HepG2 (cell line): ENCODE data around the gene NTSR2. TPM values are rescaled to one million over a fixed set of nuclear protein-coding genes. Genes with fewer than 3 reads are reported as not detected.

Source experiments
- AFF4 ChIP-seq: sonication (generic); formaldehyde crosslinking; IDR thresholded peaks from 2 replicates; pipeline ENCODE4 v1.4.0; 2020; ENCODE audit warnings: missing genetic modification reagents
- ARID5B ChIP-seq: IDR thresholded peaks from 2 replicates; pipeline ENCODE4 v1.4.0; 2020; ENCODE audit warnings: mild to moderate bottlenecking, missing genetic modification reagents
- FOXO4 ChIP-seq: sonication (generic); formaldehyde crosslinking; conservative IDR thresholded peaks from 2 replicates; pipeline ENCODE4 v1.8.1; 2023; ENCODE audit warnings: missing genetic modification reagents
- HBP1 ChIP-seq: IDR thresholded peaks from 2 replicates; pipeline ENCODE4 v1.6.1; 2016; ENCODE audit warnings: low read depth, control low read depth
- HHEX ChIP-seq: IDR thresholded peaks from 2 replicates; pipeline ENCODE4 v1.6.1; 2016; ENCODE audit warnings: control low read depth
- IRF2 ChIP-seq: IDR thresholded peaks from 2 replicates; pipeline ENCODE4 v1.6.1; 2018; ENCODE audit warnings: missing genetic modification reagents, missing compliant biosample characterization
- TCF7 ChIP-seq: sonication (generic); IDR thresholded peaks from 2 replicates; pipeline ENCODE4 v1.6.1; 2016; ENCODE audit warnings: antibody characterized with exemption, low read depth
- YY1 ChIP-seq: IDR thresholded peaks from 2 replicates; pipeline ENCODE4 v1.6.1; 2011; ENCODE audit warnings: low read length, low read depth, moderate library complexity, mild to moderate bottlenecking; ENCODE audit not compliant: insufficient read depth, insufficient replicate concordance
- ZBTB38 ChIP-seq: sonication (generic); formaldehyde crosslinking; IDR thresholded peaks from 2 replicates; pipeline ENCODE4 v1.5.1; 2020; ENCODE audit warnings: mild to moderate bottlenecking, missing genetic modification reagents
- ZNF574 ChIP-seq: sonication (generic); formaldehyde crosslinking; IDR thresholded peaks from 2 replicates; pipeline ENCODE4 v1.4.0; 2020; ENCODE audit warnings: missing genetic modification reagents
- polyA plus RNA-seq, 8 experiments: library from polyadenylated mRNA; depleted of rRNA in 3 of 8; stranded (reverse) in 7 of 8; unstranded in 1 of 8; fragments of >200 nt; fragmentation: Illumina TruSeq in 4 of 8; extraction: Trizol in 4 of 8; gene quantifications; 2 replicates each; pipeline versions ENCODE4 v1.2.1 to v1.2.3, GENCODE V29; 2011 to 2016; ENCODE audit warnings: low read depth in 4 of 8, missing spikeins in 1 of 8, mixed read lengths in 1 of 8; ENCODE audit not compliant: insufficient read depth in 1 of 8
- total RNA-seq, 5 experiments: library from RNA; depleted of rRNA; stranded (reverse); fragments of >200 nt; fragmentation: Illumina TruSeq; extraction: Trizol; gene quantifications; 2 replicates each; pipeline ENCODE4 v1.2.3, GENCODE V29; 2016; ENCODE audit warnings: low read depth in 1 of 5

The NTSR2 gene
- total and polyA plus RNA-seq, 2 of the 13 experiments (the other 11 are each of a cell fraction or from before 2014, with no cell fraction given), result not detected

- 0 out of 2 replicates have a peak, but pooled peaks have one; percentile 32 for TF ChIP-seq ARID5B (CRISPR knock-in tag)
- 0 out of 2 replicates have a peak, but pooled peaks have one; percentile 36 for TF ChIP-seq ZNF574 (CRISPR knock-in tag)
- no peak for TF ChIP-seq TCF7
- no peak for TF ChIP-seq ZBTB38 (CRISPR knock-in tag)
- 0 out of 2 replicates have a peak, but pooled peaks have one; percentile 48 for TF ChIP-seq HBP1 (CRISPR knock-in tag)
- TF ChIP-seq AFF4, result no peak
- TF ChIP-seq HHEX (CRISPR knock-in tag), result no peak
- TF ChIP-seq YY1, result peak; percentile 56
- 0 out of 2 replicates have a peak, but pooled peaks have one; percentile 71 for TF ChIP-seq FOXO4 (CRISPR knock-in tag)
- 0 out of 2 replicates have a peak, but pooled peaks have one; percentile 36 for TF ChIP-seq IRF2 (CRISPR knock-in tag)
Observed at GRCh38 chr2:11688222-11689069, 18.5 kb upstream of the NTSR2 start (continued).
